Measurements from ENCODE around the gene CHMP3.

GRCh38 chr2:86543793-86544192, 19.4 kb downstream of the CHMP3 start:
- TF ChIP-seq DNMT1 (CRISPR knock-in tag; IDR thresholded peaks at IDR 0.05) (no peak), YY1 (IDR thresholded peaks at IDR 0.05; ENCODE audit: insufficient read depth, insufficient replicate concordance, low read depth, low read length) (no peak), CTCF (CRISPR knock-in tag; IDR thresholded peaks at IDR 0.05) (no peak), KLF13 (CRISPR knock-in tag; IDR thresholded peaks at IDR 0.05) (no peak), ZNF510 (CRISPR knock-in tag; IDR thresholded peaks at IDR 0.05; ENCODE audit: low read depth) (no peak), PRDM10 (CRISPR knock-in tag; IDR thresholded peaks at IDR 0.05; ENCODE audit: low read depth) (no peak), FOXJ3 (CRISPR knock-in tag; IDR thresholded peaks at IDR 0.05; ENCODE audit: borderline replicate concordance) (no peak), KDM1A (CRISPR knock-in tag; IDR thresholded peaks at IDR 0.05) (no peak)

Data from HepG2 (cell line).